Choroid plexus epithelial cell (primary cell): ENCODE data around the gene CRNKL1.

Experiments
- DNase-seq: peaks from one replicate; pipeline ENCODE4 v3.0.0-alpha.2; 2010; ENCODE audit warnings: low read depth
- H3K4me3 ChIP-seq: 2 replicates; pipeline ENCODE4 v1.5.1; 2011; ENCODE audit warnings: low read depth, mild to moderate bottlenecking, control low read depth, low read length, moderate library complexity
- TF ChIP-seq, protein P1 (sequence below): conservative IDR thresholded peaks from 2 replicates; pipeline ENCODE4 v1.5.1; 2011; ENCODE audit warnings: low read depth, mild to moderate bottlenecking, control low read depth, inconsistent platforms, low read length, moderate library complexity

The CRNKL1 gene

DNA sequence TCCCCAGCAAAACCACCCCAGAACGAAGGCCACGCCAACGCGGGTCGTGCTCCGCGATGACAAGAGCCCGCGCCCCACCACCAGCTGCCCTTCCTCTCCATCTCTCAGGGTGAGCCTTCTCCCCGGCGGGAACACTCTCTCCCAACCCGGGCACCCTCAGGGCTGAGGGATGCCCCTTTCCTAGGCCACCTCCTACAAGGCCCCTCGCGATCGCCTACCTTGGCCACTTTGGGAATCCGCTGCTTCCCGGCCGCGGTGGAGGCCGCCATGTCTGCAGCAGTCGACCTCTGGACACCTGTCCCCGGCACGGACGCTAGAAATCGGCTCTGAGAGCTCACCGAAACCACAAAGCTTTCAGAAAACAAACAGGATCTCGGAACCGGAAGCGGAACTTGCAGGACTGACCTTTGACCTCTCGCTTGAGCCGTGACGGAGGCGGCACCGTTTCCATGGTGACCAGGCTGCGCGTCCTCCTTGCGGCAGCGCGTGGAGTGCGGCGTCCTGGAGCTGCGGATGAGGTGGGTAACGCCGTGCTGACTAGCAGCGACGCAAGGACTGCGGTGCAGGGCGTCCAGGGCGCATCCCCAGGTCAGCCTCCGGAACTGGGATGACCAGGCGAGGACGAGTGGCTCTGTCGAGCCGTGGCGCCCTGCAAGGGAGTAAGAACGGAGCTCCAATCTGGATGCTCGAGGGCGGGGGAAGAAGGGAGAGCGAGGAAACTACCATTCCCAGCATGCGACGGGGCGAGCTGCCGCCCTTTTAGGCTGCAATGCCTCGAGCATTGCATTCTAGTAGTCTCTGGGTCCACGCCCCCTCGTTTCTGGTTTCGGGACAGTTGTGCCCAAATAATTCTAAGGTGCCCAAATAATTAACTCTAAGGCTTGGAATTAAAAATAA, at the start of gene CRNKL1, which contains the start of gene CFAP61:
Gene CRNKL1, minus strand, starts transcription at position 393 of the 897 bp plus-strand sequence. Its CDS starts 124 bp downstream, at position 269.
Gene CFAP61, plus strand, starts transcription at position 459 of the 897 bp plus-strand sequence. CDS start 4,122 bp downstream, outside the sequence.
- TF ChIP-seq, protein P1, sequence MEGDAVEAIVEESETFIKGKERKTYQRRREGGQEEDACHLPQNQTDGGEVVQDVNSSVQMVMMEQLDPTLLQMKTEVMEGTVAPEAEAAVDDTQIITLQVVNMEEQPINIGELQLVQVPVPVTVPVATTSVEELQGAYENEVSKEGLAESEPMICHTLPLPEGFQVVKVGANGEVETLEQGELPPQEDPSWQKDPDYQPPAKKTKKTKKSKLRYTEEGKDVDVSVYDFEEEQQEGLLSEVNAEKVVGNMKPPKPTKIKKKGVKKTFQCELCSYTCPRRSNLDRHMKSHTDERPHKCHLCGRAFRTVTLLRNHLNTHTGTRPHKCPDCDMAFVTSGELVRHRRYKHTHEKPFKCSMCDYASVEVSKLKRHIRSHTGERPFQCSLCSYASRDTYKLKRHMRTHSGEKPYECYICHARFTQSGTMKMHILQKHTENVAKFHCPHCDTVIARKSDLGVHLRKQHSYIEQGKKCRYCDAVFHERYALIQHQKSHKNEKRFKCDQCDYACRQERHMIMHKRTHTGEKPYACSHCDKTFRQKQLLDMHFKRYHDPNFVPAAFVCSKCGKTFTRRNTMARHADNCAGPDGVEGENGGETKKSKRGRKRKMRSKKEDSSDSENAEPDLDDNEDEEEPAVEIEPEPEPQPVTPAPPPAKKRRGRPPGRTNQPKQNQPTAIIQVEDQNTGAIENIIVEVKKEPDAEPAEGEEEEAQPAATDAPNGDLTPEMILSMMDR = no peak
- H3K4me3 ChIP-seq = peak within 1 kb of the TSS; percentile 97
- DNase-seq = peak; percentile 98

DNA sequence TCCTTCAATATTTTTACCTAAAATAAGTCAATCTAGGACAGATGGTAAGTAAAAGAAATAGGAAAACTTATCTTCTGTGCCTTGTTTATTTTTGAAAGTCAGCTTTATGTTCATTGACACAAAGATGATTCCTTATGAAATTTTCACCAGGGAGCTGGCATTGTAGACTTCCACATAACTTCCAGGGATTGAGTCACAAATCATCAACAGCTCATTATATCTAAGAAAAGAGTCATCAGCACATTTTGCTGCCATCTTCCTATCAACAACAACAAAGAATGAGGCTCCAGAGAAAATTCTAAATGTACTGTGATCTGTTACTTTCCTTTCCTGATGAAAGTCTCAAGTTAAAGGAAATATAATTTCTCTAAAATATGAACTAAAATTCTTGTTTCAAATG, 48.6 kb upstream of the CRNKL1 start:
- no peak overlapping the region for H3K4me3 ChIP-seq
- no peak for DNase-seq
- TF ChIP-seq, protein P1 = no peak

DNA sequence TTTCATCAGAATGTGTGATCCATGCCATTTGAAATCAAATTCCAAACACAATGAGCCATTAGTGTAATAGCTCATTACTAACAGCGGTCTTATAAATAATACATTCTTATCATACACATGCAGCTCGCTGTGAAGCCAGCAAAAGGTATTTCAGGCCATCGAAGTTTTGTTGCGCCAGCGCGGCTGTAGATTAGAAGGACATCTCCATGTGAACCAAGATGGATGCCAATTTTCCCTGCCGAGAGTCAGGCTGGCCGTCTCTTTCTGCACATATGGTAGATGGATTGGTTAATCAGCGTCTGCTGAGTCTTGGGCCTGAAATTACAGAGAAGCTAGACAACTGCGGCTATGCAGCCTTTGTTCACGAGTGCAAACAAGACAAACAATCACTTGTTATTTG, 44.2 kb upstream of the CRNKL1 start:
- H3K4me3 ChIP-seq = no peak overlapping the region
- TF ChIP-seq, protein P1 = no peak
- DNase-seq = no peak

DNA sequence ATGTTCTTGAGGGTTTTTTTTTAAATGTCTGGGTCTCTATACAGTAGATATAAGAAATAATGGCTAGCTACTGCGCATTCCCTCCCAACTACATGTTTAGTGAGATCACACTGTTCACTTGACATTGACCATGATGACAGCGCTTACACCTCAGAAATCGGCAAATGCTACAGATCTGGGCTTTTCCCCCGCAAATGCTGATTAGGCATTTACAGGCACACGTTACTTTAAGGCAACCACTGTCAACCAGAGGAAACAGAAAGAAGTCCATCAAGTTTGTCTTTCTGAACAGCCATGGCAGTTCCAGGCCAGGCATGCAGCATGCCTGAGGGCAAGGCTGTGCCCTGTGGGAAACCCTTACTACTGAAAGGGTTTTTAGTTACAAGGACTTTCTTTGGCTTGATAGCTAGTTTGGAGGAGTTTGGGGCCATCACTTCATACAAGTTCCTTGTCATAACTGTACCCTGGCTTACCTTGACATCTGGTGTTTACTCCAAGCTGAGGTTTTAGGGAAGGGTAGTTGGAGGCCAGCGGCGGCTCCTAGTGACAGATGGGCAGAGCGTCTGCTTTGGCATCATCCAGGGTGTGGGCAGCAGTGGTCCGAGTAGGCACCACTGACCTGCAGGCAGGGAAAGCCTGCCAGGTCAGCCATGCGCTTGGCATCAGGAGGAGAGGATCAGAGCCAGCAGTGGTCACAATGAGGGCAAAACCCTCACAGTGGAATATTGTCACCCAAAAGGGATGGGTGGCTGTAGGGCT, 43.0 kb upstream of the CRNKL1 start:
- no peak for DNase-seq
- no peak overlapping the region for H3K4me3 ChIP-seq
- TF ChIP-seq, protein P1 = no peak

DNA sequence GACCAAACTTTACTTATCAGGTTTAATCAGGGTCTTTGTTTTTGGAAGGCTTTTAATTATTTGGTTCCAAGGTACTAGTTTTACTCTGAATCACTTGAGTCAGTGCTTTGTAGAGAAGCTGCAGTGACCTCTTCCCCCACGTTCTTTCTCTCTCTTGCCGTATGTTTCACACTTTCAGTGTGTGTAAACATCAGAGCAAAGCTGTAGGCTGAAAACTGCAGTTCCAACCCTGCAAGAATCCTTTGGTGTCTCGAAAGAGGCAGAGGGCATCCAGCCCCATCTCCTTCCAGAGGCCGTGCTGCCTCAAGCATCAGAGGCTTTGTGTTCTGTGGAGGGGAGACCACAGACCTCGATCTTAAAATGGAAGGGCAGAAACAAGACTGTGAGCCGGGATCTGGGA, 42.1 kb upstream of the CRNKL1 start:
- DNase-seq = no peak
- TF ChIP-seq, protein P1 = no peak
- no peak overlapping the region for H3K4me3 ChIP-seq

DNA sequence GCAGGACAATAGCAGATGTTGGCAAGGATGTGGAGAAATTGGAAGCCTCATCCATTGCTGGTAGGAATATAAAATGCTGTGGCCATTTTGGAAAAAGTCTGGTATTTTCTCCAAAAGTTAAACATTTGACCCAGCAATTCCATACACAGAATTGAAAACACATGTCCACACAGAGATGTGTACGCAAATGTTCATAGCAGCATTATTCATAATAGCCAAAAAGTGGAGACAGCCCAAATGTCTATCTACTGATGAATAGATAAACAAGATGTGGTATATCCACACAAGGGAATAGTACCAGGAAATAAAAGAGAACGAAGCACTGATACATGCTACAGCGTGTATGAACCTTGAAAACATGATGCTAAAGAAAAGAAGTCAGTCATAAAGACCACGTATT, 40.6 kb upstream of the CRNKL1 start:
- no peak overlapping the region for H3K4me3 ChIP-seq
- DNase-seq = no peak
- TF ChIP-seq, protein P1 = no peak
